ENCODE data around the gene IFNAR2. TPM values are rescaled to one million over a fixed set of nuclear protein-coding genes. Genes with fewer than 3 reads are reported as not detected.

The IFNAR2 gene
- total RNA-seq, 1 donor from 2014 or later, result 23.3 TPM

GRCh38 chr21:33278721-33279120, 49.0 kb downstream of the IFNAR2 start:
- H3K36me3 Mint-ChIP-seq (ENCODE audit: low read depth, unreplicated experiment), result peaks cover 42% of the 10 kb centered on the region
- Histone ChIP-seq H3K27ac (ENCODE audit: low read depth, low read length) (no peak overlapping the region), H3K9me3 (ENCODE audit: insufficient read depth, low read depth, low read length) (peaks cover 6% of the 10 kb centered on the region), H3K79me2 (ENCODE audit: insufficient read depth, low read length) (no peaks in the 10 kb centered on the region), H3K27me3 (ENCODE audit: insufficient read depth, low read length) (no peaks in the 10 kb centered on the region), H3K4me2 (ENCODE audit: low read length) (no peak overlapping the region), H3K9ac (ENCODE audit: low read length) (no peak overlapping the region), H3K36me3 (ENCODE audit: insufficient read depth, low read length) (peaks cover 7% of the 10 kb centered on the region), H3K4me1 (ENCODE audit: insufficient read depth, low read length) (no peaks in the 10 kb centered on the region), H4K20me1 (ENCODE audit: insufficient read depth, low read length) (no peaks in the 10 kb centered on the region), H2AFZ (ENCODE audit: low read depth, low read length) (no peak overlapping the region), H3K4me3 (ENCODE audit: insufficient read depth, low read depth, low read length) (no peak overlapping the region)
- no peaks in the 10 kb centered on the region for H3K27me3 Mint-ChIP-seq (ENCODE audit: low read depth, unreplicated experiment)
- H3K9me3 Mint-ChIP-seq (ENCODE audit: unreplicated experiment), result peaks cover 4% of the 10 kb centered on the region
- FAIRE-seq (no peak), DNase-seq (ENCODE audit: low read depth) (peak; percentile 23)
- TF ChIP-seq, protein P1, sequence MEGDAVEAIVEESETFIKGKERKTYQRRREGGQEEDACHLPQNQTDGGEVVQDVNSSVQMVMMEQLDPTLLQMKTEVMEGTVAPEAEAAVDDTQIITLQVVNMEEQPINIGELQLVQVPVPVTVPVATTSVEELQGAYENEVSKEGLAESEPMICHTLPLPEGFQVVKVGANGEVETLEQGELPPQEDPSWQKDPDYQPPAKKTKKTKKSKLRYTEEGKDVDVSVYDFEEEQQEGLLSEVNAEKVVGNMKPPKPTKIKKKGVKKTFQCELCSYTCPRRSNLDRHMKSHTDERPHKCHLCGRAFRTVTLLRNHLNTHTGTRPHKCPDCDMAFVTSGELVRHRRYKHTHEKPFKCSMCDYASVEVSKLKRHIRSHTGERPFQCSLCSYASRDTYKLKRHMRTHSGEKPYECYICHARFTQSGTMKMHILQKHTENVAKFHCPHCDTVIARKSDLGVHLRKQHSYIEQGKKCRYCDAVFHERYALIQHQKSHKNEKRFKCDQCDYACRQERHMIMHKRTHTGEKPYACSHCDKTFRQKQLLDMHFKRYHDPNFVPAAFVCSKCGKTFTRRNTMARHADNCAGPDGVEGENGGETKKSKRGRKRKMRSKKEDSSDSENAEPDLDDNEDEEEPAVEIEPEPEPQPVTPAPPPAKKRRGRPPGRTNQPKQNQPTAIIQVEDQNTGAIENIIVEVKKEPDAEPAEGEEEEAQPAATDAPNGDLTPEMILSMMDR (IDR thresholded peaks at IDR 0.05; ENCODE audit: insufficient read depth, low read depth, low read length), result no peak
- no peak for TF ChIP-seq EZH2 (IDR thresholded peaks at IDR 0.05; ENCODE audit: insufficient read depth, low read length)
- H3K27ac Mint-ChIP-seq (ENCODE audit: unreplicated experiment), result no peak overlapping the region
- no peak overlapping the region for H3K4me3 Mint-ChIP-seq (ENCODE audit: unreplicated experiment)
- no peaks in the 10 kb centered on the region for H3K4me1 Mint-ChIP-seq (ENCODE audit: low read depth, unreplicated experiment)

- Histone ChIP-seq H3K27me3 (ENCODE audit: insufficient read depth, low read length) (no peaks in the 10 kb centered on the region), H3K9ac (ENCODE audit: low read length) (no peak overlapping the region), H3K79me2 (ENCODE audit: insufficient read depth, low read length) (no peaks in the 10 kb centered on the region), H3K36me3 (ENCODE audit: insufficient read depth, low read length) (peaks cover 7% of the 10 kb centered on the region), H3K4me3 (ENCODE audit: insufficient read depth, low read depth, low read length) (no peak overlapping the region), H3K27ac (ENCODE audit: low read depth, low read length) (no peak overlapping the region), H2AFZ (ENCODE audit: low read depth, low read length) (no peak overlapping the region), H3K4me2 (ENCODE audit: low read length) (no peak overlapping the region), H4K20me1 (ENCODE audit: insufficient read depth, low read length) (no peaks in the 10 kb centered on the region), H3K4me1 (ENCODE audit: insufficient read depth, low read length) (no peaks in the 10 kb centered on the region), H3K9me3 (ENCODE audit: insufficient read depth, low read depth, low read length) (peaks cover 6% of the 10 kb centered on the region)
- FAIRE-seq (no peak), DNase-seq (ENCODE audit: low read depth) (no peak)
- no peak for TF ChIP-seq EZH2 (IDR thresholded peaks at IDR 0.05; ENCODE audit: insufficient read depth, low read length)
- Mint-ChIP-seq H3K27me3 (ENCODE audit: low read depth, unreplicated experiment) (no peaks in the 10 kb centered on the region), H3K4me1 (ENCODE audit: low read depth, unreplicated experiment) (no peaks in the 10 kb centered on the region), H3K36me3 (ENCODE audit: low read depth, unreplicated experiment) (peaks cover 42% of the 10 kb centered on the region), H3K27ac (ENCODE audit: unreplicated experiment) (no peak overlapping the region), H3K4me3 (ENCODE audit: unreplicated experiment) (no peak overlapping the region), H3K9me3 (ENCODE audit: unreplicated experiment) (peaks cover 4% of the 10 kb centered on the region)
These were observed 49.6 kb downstream of the IFNAR2 start for GRCh38 chr21:33279330-33279820.

Other genes with a start within 250 kb of the IFNAR2 start
- 2.5 and 2.6 TPM in 2 replicates for gene OLIG2, start 204.0 kb upstream of the IFNAR2 start, total RNA-seq
- not detected in 2 replicates for gene OLIG1, start 159.8 kb upstream of the IFNAR2 start, total RNA-seq
- gene IL10RB, start 36.4 kb downstream of the IFNAR2 start, total RNA-seq, result 14.0 and 17.0 TPM in 2 replicates
- 42.9 and 44.0 TPM in 2 replicates for gene IFNAR1, start 95.0 kb downstream of the IFNAR2 start, total RNA-seq
- gene IFNGR2, start 173.5 kb downstream of the IFNAR2 start, total RNA-seq, result 58.9 and 69.9 TPM in 2 replicates